Measurements from ENCODE around the gene ZBTB46.

GRCh38 chr20:63753381-63753780 lies 77.7 kb downstream of the ZBTB46 start:
- no peak for TF ChIP-seq CTCF (IDR thresholded peaks at IDR 0.05)
- no peak for TF ChIP-seq POLR2A (IDR thresholded peaks at IDR 0.05)
- TF ChIP-seq POLR2AphosphoS5 (IDR thresholded peaks at IDR 0.05), result no peak

Measured in prostate gland (tissue), 2 donors.